Neural progenitor cell (in vitro differentiated cells): ENCODE data around the gene ASIC2. TPM values are rescaled to one million over a fixed set of nuclear protein-coding genes. Genes with fewer than 3 reads are reported as not detected.
A peak's percentile ranks its signal among the peaks of the same experiment; 100 is the strongest.

Experiments
- DNase-seq: peaks from one replicate; pipeline ENCODE4 v3.0.0-alpha.2; 2016; ENCODE audit warnings: low spot score
- H2AFZ ChIP-seq: fragments of 200-600 bp; sonication (generic); replicated peaks from 2 replicates; pipeline ENCODE4 v1.6.1; 2016; ENCODE audit warnings: antibody characterized with exemption
- H3F3A ChIP-seq: fragments of 200-600 bp; sonication (generic); 2 replicates; pipeline ENCODE4 v1.6.1; 2016; ENCODE audit warnings: antibody characterized with exemption, low read depth
- H3K27ac ChIP-seq: fragments of 200-600 bp; sonication (generic); 2 replicates; pipeline ENCODE4 v1.5.1; 2016; ENCODE audit warnings: mild to moderate bottlenecking
- H3K27me3 ChIP-seq: fragments of 200-600 bp; sonication (generic); 2 replicates; pipeline ENCODE4 v1.6.1; 2016; ENCODE audit warnings: mild to moderate bottlenecking, moderate library complexity
- H3K36me3 ChIP-seq: fragments of 200-600 bp; sonication (generic); 2 replicates; pipeline ENCODE4 v1.5.1; 2016
- H3K4me1 ChIP-seq: fragments of 200-600 bp; sonication (generic); 2 replicates; pipeline ENCODE4 v1.6.1; 2016; ENCODE audit warnings: mixed run types
- H3K4me2 ChIP-seq: fragments of 200-600 bp; sonication (generic); 2 replicates; pipeline ENCODE4 v1.6.1; 2016
- H3K4me3 ChIP-seq: fragments of 200-600 bp; sonication (generic); 2 replicates; pipeline ENCODE4 v1.5.1; 2016
- H3K79me2 ChIP-seq: fragments of 200-600 bp; sonication (generic); 2 replicates; pipeline ENCODE4 v1.6.1; 2016; ENCODE audit warnings: low read depth
- H3K9ac ChIP-seq: fragments of 200-600 bp; sonication (generic); 2 replicates; pipeline ENCODE4 v1.6.1; 2016
- H3K9me3 ChIP-seq: fragments of 200-600 bp; sonication (generic); 2 replicates; pipeline ENCODE4 v1.5.1; 2016; ENCODE audit warnings: low read depth
- H4K20me1 ChIP-seq: fragments of 200-600 bp; sonication (generic); 2 replicates; pipeline ENCODE4 v1.6.1; 2016; ENCODE audit warnings: low read depth
- H3K27ac Mint-ChIP-seq: 3 replicates; pipeline ENCODE4 v1.8.0; 2021; ENCODE audit warnings: mixed read lengths
- H3K27me3 Mint-ChIP-seq: 2 replicates; pipeline ENCODE4 v1.8.0; 2022; ENCODE audit warnings: low read depth, mild to moderate bottlenecking, inconsistent platforms, moderate library complexity, mixed read lengths; ENCODE audit not compliant: insufficient read depth
- H3K36me3 Mint-ChIP-seq: 3 replicates; pipeline ENCODE4 v1.8.0; 2021; ENCODE audit warnings: mixed read lengths
- H3K4me1 Mint-ChIP-seq: 3 replicates; pipeline ENCODE4 v1.8.0; 2021; ENCODE audit warnings: mixed read lengths
- H3K4me3 Mint-ChIP-seq: 3 replicates; pipeline ENCODE4 v1.8.0; 2021; ENCODE audit warnings: mild to moderate bottlenecking, moderate library complexity, mixed read lengths
- H3K9me3 Mint-ChIP-seq: 3 replicates; pipeline ENCODE4 v1.8.0; 2020; ENCODE audit warnings: mixed read lengths
- CTCF ChIP-seq: fragments of 200-600 bp; sonication (generic); IDR thresholded peaks from 2 replicates; pipeline ENCODE4 v1.5.1; 2017; ENCODE audit warnings: antibody characterized with exemption, mild to moderate bottlenecking
- EZH2 ChIP-seq: fragments of 200-600 bp; sonication (generic); IDR thresholded peaks from 2 replicates; pipeline ENCODE4 v1.6.1; 2017; ENCODE audit warnings: antibody characterized with exemption, mild to moderate bottlenecking, moderate library complexity
- EZH2phosphoT487 ChIP-seq: fragments of 200-600 bp; sonication (generic); IDR thresholded peaks from 2 replicates; pipeline ENCODE4 v1.6.1; 2017; ENCODE audit warnings: antibody characterized with exemption
- total RNA-seq: library from RNA; depleted of rRNA; stranded (reverse); fragments of >200 nt; gene quantifications from 2 replicates; pipeline ENCODE4 v1.2.3, GENCODE V29; 2015; ENCODE audit warnings: low replicate concordance

Gene ASIC2
- total RNA-seq, 1 donor from 2014 or later, result 2.3 TPM

DNA sequence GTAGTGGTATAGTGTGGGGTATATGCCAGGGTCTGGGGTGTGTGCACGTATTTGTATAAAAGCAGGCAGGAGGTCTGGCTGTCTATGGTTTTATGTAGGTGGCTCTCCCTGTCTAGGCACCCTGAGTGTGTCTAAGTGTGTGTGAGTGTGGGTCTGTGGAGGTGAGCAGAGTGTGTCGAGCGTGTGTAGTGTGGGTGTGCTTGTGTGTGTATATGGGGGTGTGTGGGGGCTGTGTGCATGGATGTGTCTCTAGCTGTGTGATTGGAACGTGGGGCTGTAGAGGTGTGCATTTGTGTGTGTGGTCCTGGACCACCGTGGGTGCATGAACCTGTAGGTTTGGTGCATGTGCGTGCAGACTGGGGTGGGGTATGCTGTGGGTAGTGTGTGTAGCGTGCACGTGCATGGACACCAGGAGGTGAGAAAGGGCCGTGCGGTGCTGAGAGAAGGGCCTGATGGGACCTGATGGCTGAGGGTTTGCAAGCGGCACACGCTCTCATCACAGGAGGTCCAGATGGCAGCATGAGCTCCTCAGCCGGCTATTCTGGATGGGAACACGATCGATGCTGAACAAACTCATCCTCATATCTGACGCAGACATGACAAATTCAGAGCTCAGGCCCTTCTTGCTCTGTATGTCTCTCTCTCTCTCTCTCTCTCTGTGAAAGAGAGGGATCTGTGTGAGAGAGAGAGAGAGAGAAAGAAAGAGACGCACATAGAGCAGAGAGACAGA lies 273.8 kb downstream of the ASIC2 start:
- TF ChIP-seq EZH2 (no peak), EZH2phosphoT487 (no peak), CTCF (no peak)
- Histone ChIP-seq H3K4me3 (no peak overlapping the region), H3K27ac (no peak overlapping the region), H3K4me2 (no peak overlapping the region), H3K9me3 (no peaks in the 10 kb centered on the region), H3K79me2 (no peaks in the 10 kb centered on the region), H3K27me3 (no peaks in the 10 kb centered on the region), H3K9ac (no peak overlapping the region), H2AFZ (no peak overlapping the region), H3K4me1 (no peaks in the 10 kb centered on the region), H4K20me1 (no peaks in the 10 kb centered on the region), H3K36me3 (no peaks in the 10 kb centered on the region), H3F3A (no peaks in the 10 kb centered on the region)
- DNase-seq, result no peak
- Mint-ChIP-seq H3K9me3 (no peaks in the 10 kb centered on the region), H3K27ac (no peak overlapping the region), H3K4me1 (no peaks in the 10 kb centered on the region), H3K4me3 (no peak overlapping the region), H3K36me3 (no peaks in the 10 kb centered on the region), H3K27me3 (peaks cover 13% of the 10 kb centered on the region)

GRCh38 chr17:33017366-33017765 lies 275.7 kb downstream of the ASIC2 start:
- no peak overlapping the region for H3K4me2 ChIP-seq
- H3F3A ChIP-seq, result no peaks in the 10 kb centered on the region
- H3K27ac ChIP-seq, result no peak overlapping the region
- no peaks in the 10 kb centered on the region for H3K36me3 ChIP-seq
- no peak overlapping the region for H3K4me3 Mint-ChIP-seq
- no peaks in the 10 kb centered on the region for H3K79me2 ChIP-seq
- H4K20me1 ChIP-seq, result no peaks in the 10 kb centered on the region
- TF ChIP-seq EZH2 (no peak), EZH2phosphoT487 (no peak), CTCF (no peak)
- H3K9me3 ChIP-seq, result no peaks in the 10 kb centered on the region
- peaks cover 8% of the 10 kb centered on the region for H3K27me3 Mint-ChIP-seq
- H3K4me1 ChIP-seq, result no peaks in the 10 kb centered on the region
- H3K4me1 Mint-ChIP-seq, result peaks cover 11% of the 10 kb centered on the region
- no peaks in the 10 kb centered on the region for H3K27me3 ChIP-seq
- H3K9ac ChIP-seq, result no peak overlapping the region
- no peak overlapping the region for H3K27ac Mint-ChIP-seq
- no peak overlapping the region for H2AFZ ChIP-seq
- H3K36me3 Mint-ChIP-seq, result no peaks in the 10 kb centered on the region
- no peak overlapping the region for H3K4me3 ChIP-seq
- H3K9me3 Mint-ChIP-seq, result no peaks in the 10 kb centered on the region
- no peak for DNase-seq

GRCh38 chr17:33016920-33017319 lies 276.2 kb downstream of the ASIC2 start:
- no peak overlapping the region for H2AFZ ChIP-seq
- H3K36me3 ChIP-seq, result no peaks in the 10 kb centered on the region
- no peak overlapping the region for H3K9ac ChIP-seq
- H3K79me2 ChIP-seq, result no peaks in the 10 kb centered on the region
- no peaks in the 10 kb centered on the region for H3K9me3 ChIP-seq
- H4K20me1 ChIP-seq, result no peaks in the 10 kb centered on the region
- no peaks in the 10 kb centered on the region for H3K27me3 ChIP-seq
- no peaks in the 10 kb centered on the region for H3F3A ChIP-seq
- peaks cover 15% of the 10 kb centered on the region for H3K4me1 Mint-ChIP-seq
- no peak overlapping the region for H3K27ac ChIP-seq
- peak; percentile 13 for DNase-seq
- no peak overlapping the region for H3K4me3 ChIP-seq
- no peak overlapping the region for H3K4me2 ChIP-seq
- TF ChIP-seq EZH2 (no peak), CTCF (no peak), EZH2phosphoT487 (no peak)
- H3K4me3 Mint-ChIP-seq, result no peak overlapping the region
- no peaks in the 10 kb centered on the region for H3K36me3 Mint-ChIP-seq
- H3K27ac Mint-ChIP-seq, result no peak overlapping the region
- H3K27me3 Mint-ChIP-seq, result peaks cover 8% of the 10 kb centered on the region
- no peaks in the 10 kb centered on the region for H3K4me1 ChIP-seq
- no peaks in the 10 kb centered on the region for H3K9me3 Mint-ChIP-seq
